SKM-1 treated with dmso at 0.1 percent for 144 hours (cell line): ENCODE measurements around the gene FOXP2.
"Not testable (repeated sequence)": the region's sequence is repeated elsewhere in the genome, so short reads cannot be mapped to it uniquely, and the experiment has no call there.

Experiments
- DNase-seq: peaks from one replicate; lab custom pipeline; 2025; ENCODE audit not compliant: unreplicated experiment; lab: John Stamatoyannopoulos, UW

FOXP2 gene

GRCh38 chr7:114575098-114575497 is 160.5 kb downstream of the FOXP2 start:
- no peak for DNase-seq

GRCh38 chr7:114580963-114581362 is 166.3 kb downstream of the FOXP2 start:
- DNase-seq: not testable (repeated sequence)

GRCh38 chr7:114588506-114588905 is 173.9 kb downstream of the FOXP2 start:
- DNase-seq: no peak

GRCh38 chr7:114589436-114589835 is 174.8 kb downstream of the FOXP2 start:
- no peak for DNase-seq

GRCh38 chr7:114590298-114590697 is 175.7 kb downstream of the FOXP2 start:
- no peak for DNase-seq

GRCh38 chr7:114598946-114599345 is 184.3 kb downstream of the FOXP2 start:
- DNase-seq: no peak

GRCh38 chr7:114606100-114606499 is 191.5 kb downstream of the FOXP2 start:
- DNase-seq: no peak

- not testable (repeated sequence) for DNase-seq
These were observed 194.2 kb downstream of the FOXP2 start for GRCh38 chr7:114608822-114609221.

GRCh38 chr7:114620208-114620607 is 205.6 kb downstream of the FOXP2 start:
- DNase-seq: no peak

- no peak for DNase-seq
These were observed 207.6 kb downstream of the FOXP2 start for GRCh38 chr7:114622221-114622620.

- DNase-seq: no peak
These were observed 208.5 kb downstream of the FOXP2 start for GRCh38 chr7:114623146-114623545.

GRCh38 chr7:114627231-114627630 is 212.6 kb downstream of the FOXP2 start:
- DNase-seq: no peak

GRCh38 chr7:114628362-114628761 is 213.7 kb downstream of the FOXP2 start:
- no peak for DNase-seq

GRCh38 chr7:114629762-114630161 is 215.1 kb downstream of the FOXP2 start:
- no peak for DNase-seq

- no peak for DNase-seq
These were observed 215.8 kb downstream of the FOXP2 start for GRCh38 chr7:114630201-114630990.

- no peak for DNase-seq
These were observed 216.7 kb downstream of the FOXP2 start for GRCh38 chr7:114631249-114631822.

GRCh38 chr7:114639451-114639850 is 224.8 kb downstream of the FOXP2 start:
- DNase-seq: no peak

- no peak for DNase-seq
These were observed 229.8 kb downstream of the FOXP2 start for GRCh38 chr7:114644455-114644854.

GRCh38 chr7:114645451-114645850 is 230.8 kb downstream of the FOXP2 start:
- DNase-seq: no peak

GRCh38 chr7:114647518-114647917 is 232.9 kb downstream of the FOXP2 start:
- DNase-seq: no peak

GRCh38 chr7:114648117-114648516 is 233.5 kb downstream of the FOXP2 start:
- DNase-seq: no peak

GRCh38 chr7:114648680-114649079 is 234.1 kb downstream of the FOXP2 start:
- DNase-seq: no peak

- no peak for DNase-seq
These were observed 235.1 kb downstream of the FOXP2 start for GRCh38 chr7:114649689-114650088.
